ENCODE data around the gene MAP10. TPM values are rescaled to one million over a fixed set of nuclear protein-coding genes. Genes with fewer than 3 reads are reported as not detected.

The MAP10 gene
- total RNA-seq, 1 donor from 2014 or later = 3.3 TPM

GRCh38 chr1:232765542-232765941 is 39.7 kb upstream of the MAP10 start:
- no peak overlapping the region for H3K4me3 Mint-ChIP-seq

GRCh38 chr1:232766241-232766890 is 38.9 kb upstream of the MAP10 start:
- no peaks in the 10 kb centered on the region for H3K27me3 ChIP-seq
- Mint-ChIP-seq H3K4me3 (no peak overlapping the region), H3K9me3 (peaks cover 10% of the 10 kb centered on the region), H3K4me1 (peaks cover 24% of the 10 kb centered on the region), H3K36me3 (peaks cover 2% of the 10 kb centered on the region), H3K27ac (no peak overlapping the region), H3K27me3 (ENCODE audit: insufficient read depth, low read depth) (peaks cover 4% of the 10 kb centered on the region)
- no peak overlapping the region for H3K9ac ChIP-seq
- no peaks in the 10 kb centered on the region for H3K9me3 ChIP-seq (ENCODE audit: low read depth)
- DNase-seq (ENCODE audit: low spot score) = no peak
- no peak for TF ChIP-seq EZH2phosphoT487 (IDR thresholded peaks at IDR 0.05)
- no peak for TF ChIP-seq EZH2 (IDR thresholded peaks at IDR 0.05)
- TF ChIP-seq CTCF (IDR thresholded peaks at IDR 0.05) = no peak
- H3K36me3 ChIP-seq = no peaks in the 10 kb centered on the region
- no peak overlapping the region for H3K4me2 ChIP-seq
- H3K4me1 ChIP-seq = peaks cover 32% of the 10 kb centered on the region
- H3K27ac ChIP-seq = no peak overlapping the region
- H4K20me1 ChIP-seq (ENCODE audit: low read depth) = no peaks in the 10 kb centered on the region
- H3F3A ChIP-seq (ENCODE audit: low read depth) = peaks cover 20% of the 10 kb centered on the region
- H3K79me2 ChIP-seq (ENCODE audit: low read depth) = no peaks in the 10 kb centered on the region
- H2AFZ ChIP-seq (replicated peaks) = no peak overlapping the region
- H3K4me3 ChIP-seq = no peak overlapping the region

More at GRCh38 chr1:232765542-232765941, 39.7 kb upstream of the MAP10 start:
- no peak overlapping the region for H3K4me3 ChIP-seq
- no peak overlapping the region for H3K27ac ChIP-seq
- TF ChIP-seq CTCF (IDR thresholded peaks at IDR 0.05) = no peak
- no peak for TF ChIP-seq EZH2phosphoT487 (IDR thresholded peaks at IDR 0.05)
- H3K9me3 ChIP-seq (ENCODE audit: low read depth) = no peaks in the 10 kb centered on the region
- H3K36me3 ChIP-seq = no peaks in the 10 kb centered on the region
- Mint-ChIP-seq H3K36me3 (peaks cover 2% of the 10 kb centered on the region), H3K4me1 (peaks cover 23% of the 10 kb centered on the region), H3K27me3 (ENCODE audit: insufficient read depth, low read depth) (peaks cover 4% of the 10 kb centered on the region), H3K27ac (no peak overlapping the region), H3K9me3 (peaks cover 10% of the 10 kb centered on the region)
- H3K79me2 ChIP-seq (ENCODE audit: low read depth) = no peaks in the 10 kb centered on the region
- peaks cover 24% of the 10 kb centered on the region for H3K4me1 ChIP-seq
- H3K4me2 ChIP-seq = no peak overlapping the region
- H3K27me3 ChIP-seq = no peaks in the 10 kb centered on the region
- H3K9ac ChIP-seq = no peak overlapping the region
- peaks cover 14% of the 10 kb centered on the region for H3F3A ChIP-seq (ENCODE audit: low read depth)
- H2AFZ ChIP-seq (replicated peaks) = no peak overlapping the region
- no peaks in the 10 kb centered on the region for H4K20me1 ChIP-seq (ENCODE audit: low read depth)
- no peak for DNase-seq (ENCODE audit: low spot score)

GRCh38 chr1:232766904-232767303 is 38.3 kb upstream of the MAP10 start:
- no peak for TF ChIP-seq EZH2phosphoT487 (IDR thresholded peaks at IDR 0.05)
- TF ChIP-seq CTCF (IDR thresholded peaks at IDR 0.05) = no peak
- TF ChIP-seq EZH2 (IDR thresholded peaks at IDR 0.05) = no peak
- Histone ChIP-seq H3K4me3 (no peak overlapping the region), H3K9ac (no peak overlapping the region), H3K9me3 (ENCODE audit: low read depth) (no peaks in the 10 kb centered on the region), H3K27me3 (no peaks in the 10 kb centered on the region), H3K4me1 (peaks cover 33% of the 10 kb centered on the region), H3F3A (ENCODE audit: low read depth) (peaks cover 20% of the 10 kb centered on the region), H3K79me2 (ENCODE audit: low read depth) (no peaks in the 10 kb centered on the region), H4K20me1 (ENCODE audit: low read depth) (no peaks in the 10 kb centered on the region), H2AFZ (replicated peaks) (no peak overlapping the region), H3K27ac (no peak overlapping the region), H3K36me3 (no peaks in the 10 kb centered on the region), H3K4me2 (no peak overlapping the region)
- peaks cover 6% of the 10 kb centered on the region for H3K27me3 Mint-ChIP-seq (ENCODE audit: insufficient read depth, low read depth)
- DNase-seq (ENCODE audit: low spot score) = no peak
- peaks cover 2% of the 10 kb centered on the region for H3K36me3 Mint-ChIP-seq
- H3K27ac Mint-ChIP-seq = no peak overlapping the region
- H3K9me3 Mint-ChIP-seq = peaks cover 10% of the 10 kb centered on the region
- no peak overlapping the region for H3K4me3 Mint-ChIP-seq
- H3K4me1 Mint-ChIP-seq = peaks cover 24% of the 10 kb centered on the region

All from neural progenitor cell (in vitro differentiated cells).